T-helper 22 cell (primary cell): ENCODE results near the gene CCDC97.

Experiments used
- DNase-seq: peaks from one replicate; pipeline ENCODE4 v3.0.0-alpha.2; 2020; ENCODE audit warnings: low read depth

Gene CCDC97

GRCh38 chr19:41298348-41298964, 11.5 kb upstream of the CCDC97 start:
- peak; percentile 70 for DNase-seq

GRCh38 chr19:41299046-41299754, 10.8 kb upstream of the CCDC97 start:
- DNase-seq, result no peak

- peak; percentile 58 for DNase-seq
Measured at GRCh38 chr19:41299755-41300089, 10.2 kb upstream of the CCDC97 start.

GRCh38 chr19:41300555-41300954, 9.4 kb upstream of the CCDC97 start:
- no peak for DNase-seq

- DNase-seq, result peak; percentile 63
Measured at GRCh38 chr19:41302624-41303351, 7.2 kb upstream of the CCDC97 start.

GRCh38 chr19:41303954-41304353, 6.0 kb upstream of the CCDC97 start:
- DNase-seq, result no peak

- DNase-seq, result no peak
Measured at GRCh38 chr19:41304706-41305483, 5.1 kb upstream of the CCDC97 start.

- DNase-seq, result no peak
Measured at GRCh38 chr19:41305927-41306793, 3.8 kb upstream of the CCDC97 start.

GRCh38 chr19:41307090-41307875, 2.7 kb upstream of the CCDC97 start:
- DNase-seq, result no peak

GRCh38 chr19:41307954-41308449, 2.0 kb upstream of the CCDC97 start:
- no peak for DNase-seq

- DNase-seq, result peak; percentile 80
Measured at GRCh38 chr19:41308450-41309179, 1.4 kb upstream of the CCDC97 start.

GRCh38 chr19:41309180-41310032, 566 bp upstream of the CCDC97 start:
- no peak for DNase-seq

- no peak for DNase-seq
Measured at GRCh38 chr19:41311072-41311471, 1.1 kb downstream of the CCDC97 start.

- DNase-seq, result no peak
Measured at GRCh38 chr19:41311613-41312012, 1.6 kb downstream of the CCDC97 start.

- no peak for DNase-seq
Measured at GRCh38 chr19:41316306-41316920, 6.4 kb downstream of the CCDC97 start.

GRCh38 chr19:41318696-41319499, 8.9 kb downstream of the CCDC97 start:
- no peak for DNase-seq

GRCh38 chr19:41319500-41320184, 9.7 kb downstream of the CCDC97 start:
- no peak for DNase-seq
